OCI-LY1 (cell line): ENCODE measurements around the gene PLK1.

Experiments used
- CTCF ChIP-seq: fragments of 200-600 bp; sonication (generic), shearing (Covaris generic); IDR thresholded peaks from 2 replicates; pipeline ENCODE4 v1.5.1; 2017; ENCODE audit warnings: mild to moderate bottlenecking, antibody characterized with exemption, low read length, moderate library complexity, mixed read lengths
- EZH2 ChIP-seq: fragments of 200-600 bp; sonication (generic), shearing (Covaris generic); IDR thresholded peaks from 2 replicates; pipeline ENCODE4 v1.8.0; 2017; ENCODE audit warnings: borderline replicate concordance, mixed run types, mild to moderate bottlenecking, antibody characterized with exemption, low read length, moderate library complexity, mixed read lengths

- TF ChIP-seq CTCF: no peak
- TF ChIP-seq EZH2: no peak
Observed at GRCh38 chr16:23687034-23687808, 8.5 kb downstream of the PLK1 start.
